Liver (tissue), 9 donors: Measurements from ENCODE around the gene PLCG2. TPM values are rescaled to one million over a fixed set of nuclear protein-coding genes. Genes with fewer than 3 reads are reported as not detected.

Experiments used
- DNase-seq: peaks from one replicate; pipeline ENCODE4 v3.0.0-alpha.2; 2017; ENCODE audit warnings: low spot score
- H3K27ac ChIP-seq, 2 donors: one replicate each; pipeline ENCODE4 v1.7.0; 2013; ENCODE audit warnings: inconsistent platforms in 2 of 2, low read length in 2 of 2, control low read depth in 1 of 2, low read depth in 1 of 2, mild to moderate bottlenecking in 1 of 2
- H3K27me3 ChIP-seq, 4 donors: one replicate each; pipeline versions ENCODE4 v1.6.1 to v1.7.0; 2013; ENCODE audit warnings: low read length in 3 of 4, inconsistent platforms in 1 of 4, mild to moderate bottlenecking in 1 of 4, moderate library complexity in 1 of 4; ENCODE audit not compliant: control insufficient read depth in 4 of 4, insufficient read depth in 4 of 4
- H3K36me3 ChIP-seq, 4 donors: one replicate each; pipeline versions ENCODE4 v1.6.1 to v1.7.0; 2013; ENCODE audit warnings: low read length in 3 of 4, mild to moderate bottlenecking in 3 of 4, low read depth in 1 of 4, moderate library complexity in 1 of 4; ENCODE audit not compliant: control insufficient read depth in 4 of 4, insufficient read depth in 3 of 4
- H3K4me1 ChIP-seq, 4 donors: one replicate each; pipeline versions ENCODE4 v1.6.1 to v1.7.0; 2013; ENCODE audit warnings: low read length in 3 of 4, mild to moderate bottlenecking in 3 of 4, moderate library complexity in 1 of 4; ENCODE audit not compliant: control insufficient read depth in 4 of 4, insufficient read depth in 4 of 4
- H3K4me3 ChIP-seq, 3 donors: one replicate each; pipeline versions ENCODE4 v1.6.1 to v1.7.0; 2013; ENCODE audit warnings: low read length in 3 of 3, control low read depth in 1 of 3, low read depth in 1 of 3, mild to moderate bottlenecking in 1 of 3
- H3K9ac ChIP-seq, 2 donors: one replicate each; pipeline ENCODE4 v1.7.0; 2013; ENCODE audit warnings: low read length in 2 of 2, mild to moderate bottlenecking in 2 of 2, moderate library complexity in 2 of 2, control low read depth in 1 of 2, low read depth in 1 of 2
- H3K9me3 ChIP-seq, 4 donors: one replicate each; pipeline versions ENCODE4 v1.6.1 to v1.7.0; 2013; ENCODE audit warnings: low read length in 3 of 4; ENCODE audit not compliant: control insufficient read depth in 4 of 4
- CTCF ChIP-seq: fragments of 150-350 bp; IDR thresholded peaks from 2 replicates; pipeline ENCODE4 v1.5.1; 2017; ENCODE audit warnings: improper control_type of control experiment, low read depth, low read length; ENCODE audit not compliant: missing input control
- EGR1 ChIP-seq, 2 donors: IDR thresholded peaks; 2 replicates each; pipeline ENCODE4 v1.6.1; 2016 to 2018; ENCODE audit warnings: antibody characterized with exemption in 2 of 2, low read depth in 2 of 2
- FOXA1 ChIP-seq: IDR thresholded peaks from 2 replicates; pipeline ENCODE4 v1.6.1; 2016; ENCODE audit warnings: antibody characterized with exemption
- GABPA ChIP-seq, 2 donors: IDR thresholded peaks in 1 of 2; conservative IDR thresholded peaks in 1 of 2; 2 replicates each; pipeline ENCODE4 v1.6.1; 2016; ENCODE audit warnings: antibody characterized with exemption in 2 of 2, mild to moderate bottlenecking in 1 of 2, moderate library complexity in 1 of 2
- HNF4A ChIP-seq, 2 donors: conservative IDR thresholded peaks; 2 replicates each; pipeline ENCODE4 v1.6.1; 2016; ENCODE audit warnings: antibody characterized with exemption in 2 of 2, mild to moderate bottlenecking in 2 of 2
- MAX ChIP-seq: IDR thresholded peaks from 2 replicates; pipeline ENCODE4 v1.6.1; 2016; ENCODE audit warnings: antibody characterized with exemption
- NR2F2 ChIP-seq: IDR thresholded peaks from 2 replicates; pipeline ENCODE4 v1.6.1; 2016; ENCODE audit warnings: antibody characterized with exemption
- RAD21 ChIP-seq, 2 donors: IDR thresholded peaks; 2 replicates each; pipeline ENCODE4 v1.6.1; 2016; ENCODE audit warnings: antibody characterized with exemption in 2 of 2, mild to moderate bottlenecking in 2 of 2
- RXRA ChIP-seq, 2 donors: IDR thresholded peaks; 2 replicates each; pipeline ENCODE4 v1.6.1; 2017 to 2018; ENCODE audit warnings: antibody characterized with exemption in 2 of 2, mild to moderate bottlenecking in 1 of 2
- TAF1 ChIP-seq: conservative IDR thresholded peaks from 2 replicates; pipeline ENCODE4 v1.6.1; 2016; ENCODE audit warnings: antibody characterized with exemption, mild to moderate bottlenecking
- YY1 ChIP-seq: IDR thresholded peaks from 2 replicates; pipeline ENCODE4 v1.6.1; 2016; ENCODE audit warnings: antibody characterized with exemption, mild to moderate bottlenecking
- WGBS: extraction: QIAGEN DNeasy Blood & Tissue Kit; methylation state at CpG from one replicate; pipeline ENCODE4 v1.1.7; 2013; 5-methylcytosine and 5-hydroxymethylcytosine counted together
- polyA plus RNA-seq, 2 donors: library from polyadenylated mRNA; stranded (reverse) in 1 of 2; unstranded in 1 of 2; fragments of 200-250 nt in 1 of 2; fragments of >200 nt in 1 of 2; fragmentation: Nextera tagmentation in 1 of 2; extraction: Ambion mirVana in 1 of 2; gene quantifications; one replicate each; pipeline versions ENCODE4 v1.2.1 to v1.2.3, GENCODE V29; 2013 to 2015
- total RNA-seq, 2 donors: library from RNA; depleted of rRNA; stranded (reverse); fragments of >200 nt; gene quantifications; one replicate each; pipeline ENCODE4 v1.2.3, GENCODE V29; 2014
- TF ChIP-seq, protein P1 (sequence below): IDR thresholded peaks from 2 replicates; pipeline ENCODE4 v1.6.1; 2016; ENCODE audit warnings: antibody characterized with exemption
- donor health status: healthy.
- donor health status: healthy.
- donor health status: healthy.
- donor health status: healthy.
- donor health status: healthy.

PLCG2 gene
- total and polyA plus RNA-seq, 4 donors: 7.1 to 21.6 (median 15.8) TPM

DNA sequence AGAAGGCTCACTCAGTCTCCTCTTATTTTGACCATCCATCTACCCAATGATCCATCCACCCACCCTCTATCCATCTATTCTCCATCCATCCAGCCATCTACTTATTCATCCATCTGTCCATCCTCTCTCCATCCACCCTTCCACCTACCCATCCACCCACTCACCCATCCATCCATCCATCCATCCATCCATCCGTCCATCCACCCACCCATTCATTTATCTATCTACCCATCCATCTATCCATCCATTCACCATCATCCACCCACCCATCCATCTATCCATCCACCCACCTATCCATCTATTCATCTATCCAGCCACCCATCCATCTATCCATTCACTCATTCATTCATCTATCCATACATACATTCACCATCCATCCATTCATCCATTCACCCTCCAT is 45.8 kb upstream of the PLCG2 start:
- 84% methylated on average over 1 of the region's 1 CpG for WGBS
- H3K9me3 ChIP-seq: no peaks in the 10 kb centered on the region

DNA sequence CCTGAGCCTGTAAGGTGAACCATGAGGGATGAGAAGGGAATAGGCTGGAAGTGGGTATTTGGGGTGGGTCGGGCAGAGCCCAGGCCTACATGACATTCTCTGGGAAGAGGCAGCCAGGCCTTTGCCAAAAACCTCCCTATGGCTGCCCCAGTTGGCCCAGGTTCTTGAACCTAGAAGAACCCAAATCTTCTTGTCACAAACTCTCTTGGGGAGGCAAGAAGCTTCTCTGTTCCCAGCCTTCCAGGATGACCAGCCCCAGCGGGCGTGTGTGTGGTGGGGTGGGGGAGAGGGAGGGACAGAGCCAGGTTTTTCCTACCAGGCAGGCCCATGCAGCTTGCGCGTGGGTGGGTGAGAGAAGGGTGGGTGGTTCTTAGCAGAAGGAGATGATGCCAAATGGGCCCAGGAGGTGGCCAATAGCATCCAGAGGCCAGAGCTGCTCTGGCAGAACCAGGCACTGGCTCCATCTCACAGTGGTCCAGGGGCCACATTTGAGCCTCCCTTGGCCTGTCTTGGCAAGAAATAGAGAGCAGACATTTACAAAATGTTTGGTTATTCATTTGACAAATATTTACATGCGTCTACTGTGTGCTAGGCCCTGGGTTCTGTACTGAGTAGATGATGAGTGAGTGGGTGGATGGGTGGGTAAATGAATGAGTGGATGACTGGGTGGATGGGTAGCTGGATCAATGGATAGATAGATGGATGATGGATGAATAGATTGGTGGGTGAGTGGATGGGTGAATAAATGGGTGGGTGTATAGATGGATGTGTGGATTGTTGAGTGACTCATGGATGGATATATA is 44.3 kb upstream of the PLCG2 start:
- no peak for DNase-seq
- 95% methylated on average over 6 of the region's 6 CpGs for WGBS

More for the DNA sequence above, 45.8 kb upstream of the PLCG2 start:
- TF ChIP-seq RAD21 (IDR thresholded peaks at IDR 0.05) (no peak), FOXA1 (no peak), GABPA (IDR thresholded peaks at IDR 0.05 in 1 of 2, conservative IDR thresholded peaks at IDR 0.05 in 1 of 2) (no peak), YY1 (no peak), CTCF (no peak)
- TF ChIP-seq, protein P1, sequence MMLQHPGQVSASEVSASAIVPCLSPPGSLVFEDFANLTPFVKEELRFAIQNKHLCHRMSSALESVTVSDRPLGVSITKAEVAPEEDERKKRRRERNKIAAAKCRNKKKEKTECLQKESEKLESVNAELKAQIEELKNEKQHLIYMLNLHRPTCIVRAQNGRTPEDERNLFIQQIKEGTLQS: no peak
- no peak overlapping the region for H3K27ac ChIP-seq
- H3K27me3 ChIP-seq: no peaks in the 10 kb centered on the region
- H3K4me1 ChIP-seq: peaks cover 0 to 17% (median 6%) of the 10 kb centered on the region in 4 donors
- H3K4me3 ChIP-seq: no peak overlapping the region
- no peak for DNase-seq
- no peaks in the 10 kb centered on the region for H3K36me3 ChIP-seq
- no peak overlapping the region for H3K9ac ChIP-seq

More for the DNA sequence above, 44.3 kb upstream of the PLCG2 start:
- Histone ChIP-seq H3K36me3 (no peaks in the 10 kb centered on the region), H3K27ac (no peak overlapping the region), H3K4me1 (peaks cover 0 to 17% (median 7%) of the 10 kb centered on the region in 4 donors), H3K9me3 (no peaks in the 10 kb centered on the region), H3K27me3 (no peaks in the 10 kb centered on the region), H3K4me3 (no peak overlapping the region), H3K9ac (no peak overlapping the region)
- no peak for TF ChIP-seq HNF4A (conservative IDR thresholded peaks at IDR 0.05)
- no peak for TF ChIP-seq NR2F2
- TF ChIP-seq RXRA (IDR thresholded peaks at IDR 0.05): no peak
- TF ChIP-seq CTCF: no peak
- no peak for TF ChIP-seq EGR1 (IDR thresholded peaks at IDR 0.05; ENCODE audit: low read depth in 2 of 2)
- TF ChIP-seq TAF1: no peak
- TF ChIP-seq FOXA1: no peak
- no peak for TF ChIP-seq YY1
- TF ChIP-seq MAX: no peak
